GM12878 (cell line): ENCODE measurements around the gene OR8D1. TPM values are rescaled to one million over a fixed set of nuclear protein-coding genes. Genes with fewer than 3 reads are reported as not detected.

Experiments
- ATAC-seq: fragments of 200-7000 bp; cut with Tn5 transposase; 3 replicates; pipeline ENCODE4 v1.9.1; 2020; ENCODE audit warnings: mild to moderate bottlenecking, moderate library complexity
- BruUV-seq: library from RNA; stranded (reverse); fragments of 400-500 nt; replicated peaks from 2 replicates; lab custom pipeline; 2021; lab: Mats Ljungman, UMichigan
- CTCF ChIA-PET: fragments of 300-600 bp; sonication (Branson Sonifier 250); formaldehyde crosslinking; extraction: SDS; loops from one replicate; lab custom pipeline; 2021; ENCODE audit warnings: inconsistent platforms; lab: Yijun Ruan, JAX
- POLR2A ChIA-PET: fragments of 350-600 bp; formaldehyde crosslinking; extraction: SDS; loops from one replicate; lab custom pipeline; 2021; ENCODE audit warnings: inconsistent platforms; lab: Charles Lee
- RAD21 ChIA-PET: fragments of 300-600 bp; sonication (Branson Sonifier 250); formaldehyde crosslinking; loops from one replicate; lab custom pipeline; 2023; ENCODE audit warnings: antibody characterized with exemption; ENCODE audit not compliant: unreplicated experiment; lab: Charles Lee
- SMC1A ChIA-PET: fragments of 300-600 bp; sonication (Branson Sonifier 250); formaldehyde crosslinking; loops from one replicate; lab custom pipeline; 2023; ENCODE audit not compliant: unreplicated experiment, uncharacterized antibody; lab: Charles Lee
- DNase-seq: peaks from one replicate; pipeline ENCODE4 v3.0.0-alpha.2; 2011; ENCODE audit warnings: low read depth, low spot score
- FAIRE-seq: peaks from 3 replicates; lab custom pipeline; 2011; peaks lifted over from hg19 to GRCh38; lab: Jason Lieb, UNC
- H2AFZ ChIP-seq: 2 replicates; pipeline ENCODE4 v1.6.0; 2011; ENCODE audit warnings: low read depth, low read length, control low read depth; ENCODE audit not compliant: control insufficient read depth
- H3K27ac ChIP-seq: 2 replicates; pipeline ENCODE4 v1.5.1; 2011; ENCODE audit warnings: control low read depth; ENCODE audit not compliant: control insufficient read depth, insufficient read depth
- H3K27me3 ChIP-seq, 2 experiments: replicated peaks in 1 of 2; 2 replicates each; pipeline versions ENCODE4 v1.6.0 to v1.6.1; 2011; ENCODE audit warnings: low read length in 1 of 2; ENCODE audit not compliant: control insufficient read depth in 2 of 2, insufficient read depth in 2 of 2
- H3K36me3 ChIP-seq, 2 experiments: 2 replicates each; pipeline ENCODE4 v1.5.1; 2011; ENCODE audit warnings: low read length in 1 of 2; ENCODE audit not compliant: control insufficient read depth in 2 of 2, insufficient read depth in 2 of 2
- H3K4me1 ChIP-seq: 2 replicates; pipeline ENCODE4 v1.6.1; 2011; ENCODE audit warnings: mild to moderate bottlenecking, low read length, moderate library complexity, mixed read lengths; ENCODE audit not compliant: control insufficient read depth, insufficient read depth
- H3K4me2 ChIP-seq: 2 replicates; pipeline ENCODE4 v1.6.0; 2011; ENCODE audit warnings: control low read depth; ENCODE audit not compliant: control insufficient read depth, insufficient read depth
- H3K4me3 ChIP-seq: fragments of 200-600 bp; sonication (generic); 2 replicates; pipeline ENCODE4 v1.5.1; 2016
- H3K79me2 ChIP-seq: 2 replicates; pipeline ENCODE4 v1.6.0; 2011; ENCODE audit warnings: low read length; ENCODE audit not compliant: control insufficient read depth, insufficient read depth
- H3K9ac ChIP-seq: 2 replicates; pipeline ENCODE4 v1.8.0; 2011; ENCODE audit warnings: low read length, control low read depth, mixed read lengths; ENCODE audit not compliant: control insufficient read depth, insufficient read depth
- H3K9me3 ChIP-seq: replicated peaks from 3 replicates; pipeline ENCODE4 v1.5.1; 2011; ENCODE audit warnings: mild to moderate bottlenecking, low read length; ENCODE audit not compliant: control insufficient read depth, insufficient read depth
- H4K20me1 ChIP-seq: 2 replicates; pipeline ENCODE4 v1.6.0; 2011; ENCODE audit not compliant: control insufficient read depth, insufficient read depth
- ATF3 ChIP-seq: IDR thresholded peaks from 2 replicates; pipeline ENCODE4 v1.6.1; 2011; ENCODE audit warnings: low read depth, mild to moderate bottlenecking, low read length, moderate library complexity, borderline replicate concordance; ENCODE audit errors: extremely low read depth
- BCL11A ChIP-seq: IDR thresholded peaks from 2 replicates; pipeline ENCODE4 v1.6.1; 2011; ENCODE audit warnings: low read depth, low read length
- CREB1 ChIP-seq: IDR thresholded peaks from 2 replicates; pipeline ENCODE4 v1.6.1; 2012; ENCODE audit warnings: low read depth, mild to moderate bottlenecking, inconsistent platforms
- ESRRA ChIP-seq: IDR thresholded peaks from 2 replicates; pipeline ENCODE4 v1.6.1; 2012; ENCODE audit warnings: mild to moderate bottlenecking, low read length, improper control_type of control experiment
- HDAC6 ChIP-seq: fragments of 200-600 bp; sonication (generic); IDR thresholded peaks from one replicate; pipeline ENCODE4 v1.8.0; 2017; ENCODE audit warnings: antibody characterized with exemption; ENCODE audit not compliant: unreplicated experiment
- HDGF ChIP-seq: fragments of 450-650 bp; IDR thresholded peaks from 2 replicates; pipeline ENCODE4 v1.6.1; 2016; ENCODE audit warnings: antibody characterized with exemption
- MXI1 ChIP-seq: fragments of 150-350 bp; IDR thresholded peaks from 2 replicates; pipeline ENCODE4 v1.6.1; 2011; ENCODE audit warnings: low read depth, mild to moderate bottlenecking, inconsistent platforms, low read length, improper control_type of control experiment
- NFIC ChIP-seq: IDR thresholded peaks from 2 replicates; pipeline ENCODE4 v1.6.1; 2012; ENCODE audit warnings: low read depth, mild to moderate bottlenecking, inconsistent platforms, low read length, moderate library complexity
- NR2C2 ChIP-seq: IDR thresholded peaks from 2 replicates; pipeline ENCODE4 v1.6.1; 2011; ENCODE audit warnings: borderline replicate concordance, low read depth; ENCODE audit not compliant: control insufficient read depth, insufficient read length
- RB1 ChIP-seq: fragments of 450-650 bp; formaldehyde crosslinking; IDR thresholded peaks from 2 replicates; pipeline ENCODE4 v1.6.1; 2017; ENCODE audit warnings: mild to moderate bottlenecking, borderline replicate concordance
- RBBP5 ChIP-seq: fragments of 200-600 bp; sonication (generic); conservative IDR thresholded peaks from 2 replicates; pipeline ENCODE4 v1.6.1; 2016
- SMAD5 ChIP-seq: IDR thresholded peaks from 2 replicates; pipeline ENCODE4 v1.6.1; 2016; ENCODE audit warnings: antibody characterized with exemption, low read depth
- SMC3 ChIP-seq: IDR thresholded peaks from 2 replicates; pipeline ENCODE4 v1.6.1; 2011; ENCODE audit warnings: low read length, improper control_type of control experiment, borderline replicate concordance
- STAT1 ChIP-seq: fragments of 450-650 bp; conservative IDR thresholded peaks from 2 replicates; pipeline ENCODE4 v1.6.1; 2014; ENCODE audit warnings: antibody characterized with exemption, mild to moderate bottlenecking
- ZBTB11 ChIP-seq: fragments of 450-650 bp; formaldehyde crosslinking; IDR thresholded peaks from 2 replicates; pipeline ENCODE4 v1.5.0; 2022; ENCODE audit warnings: mild to moderate bottlenecking, missing genetic modification characterization
- ZNF24 ChIP-seq: fragments of 450-650 bp; IDR thresholded peaks from 2 replicates; pipeline ENCODE4 v1.6.1; 2017; ENCODE audit warnings: antibody characterized with exemption, mild to moderate bottlenecking
- in situ Hi-C: fragments of 300-500 bp; cut with MboI; formaldehyde crosslinking; loops from 9 replicates; pipeline ENCODE4 v1.14.3; 2018; ENCODE audit warnings: mixed read lengths
- intact Hi-C: fragments of 100-400 bp; cut with micrococcal nuclease; formaldehyde crosslinking; loops from one replicate; pipeline ENCODE4 v1.14.2; 2022; ENCODE audit not compliant: unreplicated experiment
- polyA plus RNA-seq, 11 experiments: library from polyadenylated mRNA; depleted of rRNA in 4 of 11; unstranded in 6 of 11; stranded (reverse) in 5 of 11; fragments of >200 nt; fragmentation: Nextera tagmentation in 4 of 11; fragmentation: Illumina TruSeq in 1 of 11; extraction: Ambion mirVana in 4 of 11; extraction: Trizol in 1 of 11; gene quantifications; 1 replicate in 1 of 11; 2 replicates in 10 of 11; pipeline versions ENCODE4 v1.2.1 to v1.2.3, GENCODE V29; 2011 to 2016; ENCODE audit warnings: inconsistent platforms in 2 of 11, missing spikeins in 2 of 11, low read depth in 1 of 11
- total RNA-seq, 4 experiments: library from RNA; depleted of rRNA in 3 of 4; stranded (reverse); fragments of >200 nt in 3 of 4; fragmentation: Illumina TruSeq in 1 of 4; extraction: Trizol in 1 of 4; gene quantifications; 2 replicates each; pipeline versions ENCODE4 v1.2.1 to v1.2.3, GENCODE V29; 2013 to 2021

The OR8D1 gene
- total and polyA plus RNA-seq, 10 of the 15 experiments (the other 5 are each of a cell fraction or from before 2014, with no cell fraction given), result not detected

GRCh38 chr11:124297921-124298320 lies 15.8 kb downstream of the OR8D1 start (continued):
- TF ChIP-seq NR2C2 (no peak), MXI1 (no peak), STAT1 (no peak), HDGF (no peak), BCL11A (no peak), HDAC6 (no peak), ATF3 (no peak), SMAD5 (no peak), ESRRA (no peak)

GRCh38 chr11:124296016-124296415 lies 17.7 kb downstream of the OR8D1 start:
- in situ Hi-C loops (no loop called here), intact Hi-C loops (no loop called here)
- CTCF ChIA-PET, result no interaction called here
- RAD21 ChIA-PET, result no interaction called here
- POLR2A ChIA-PET, result no interaction called here
- Histone ChIP-seq H3K36me3 (no peaks in the 10 kb centered on the region), H3K4me2 (no peak overlapping the region), H3K4me1 (no peaks in the 10 kb centered on the region), H3K9ac (no peak overlapping the region), H3K79me2 (no peaks in the 10 kb centered on the region), H3K9me3 (no peaks in the 10 kb centered on the region), H3K4me3 (no peak overlapping the region), H3K27ac (no peak overlapping the region), H4K20me1 (no peaks in the 10 kb centered on the region)
- no peak for FAIRE-seq
- TF ChIP-seq CREB1, result no peak
- no peak for TF ChIP-seq RB1
- TF ChIP-seq SMC3, result no peak
- no peak for TF ChIP-seq ZBTB11 (CRISPR knock-in tag)
- TF ChIP-seq RBBP5, result no peak
- no peak for TF ChIP-seq NFIC
- no peak for TF ChIP-seq STAT1
- TF ChIP-seq ZNF24, result no peak
- TF ChIP-seq, all 136 proteins: peak for 0
- Histone ChIP-seq H2AFZ (no peak overlapping the region), H3K27me3 (no peaks in the 10 kb centered on the region)
- no peak for ATAC-seq
- BruUV-seq, result no TSS peak
- DNase-seq, result no peak
- SMC1A ChIA-PET, result no interaction called here
